GM12873 (cell line): Measurements from ENCODE around the gene CBX1.

ENCODE experiments used
- CTCF ChIP-seq: IDR thresholded peaks from 2 replicates; pipeline ENCODE4 v1.5.1; 2012; ENCODE audit warnings: low read depth, mild to moderate bottlenecking, moderate library complexity, low read length, control low read depth; ENCODE audit not compliant: insufficient read depth; ENCODE audit errors: missing control alignments

The CBX1 gene

GRCh38 chr17:48051706-48052486 lies 49.4 kb downstream of the CBX1 start:
- no peak for TF ChIP-seq CTCF

- no peak for TF ChIP-seq CTCF
These were observed 50.0 kb downstream of the CBX1 start for GRCh38 chr17:48051283-48051682.

- peak; percentile 27 for TF ChIP-seq CTCF
These were observed 52.7 kb downstream of the CBX1 start for GRCh38 chr17:48048384-48049126.

- TF ChIP-seq CTCF: no peak
These were observed 53.4 kb downstream of the CBX1 start, which contains the start of gene NFE2L1 for GRCh38 chr17:48047741-48048383. Gene NFE2L1 (plus strand): TSS chr17:48048359. CDS start chr17:48051119, 2,760 bp downstream.

DNA sequence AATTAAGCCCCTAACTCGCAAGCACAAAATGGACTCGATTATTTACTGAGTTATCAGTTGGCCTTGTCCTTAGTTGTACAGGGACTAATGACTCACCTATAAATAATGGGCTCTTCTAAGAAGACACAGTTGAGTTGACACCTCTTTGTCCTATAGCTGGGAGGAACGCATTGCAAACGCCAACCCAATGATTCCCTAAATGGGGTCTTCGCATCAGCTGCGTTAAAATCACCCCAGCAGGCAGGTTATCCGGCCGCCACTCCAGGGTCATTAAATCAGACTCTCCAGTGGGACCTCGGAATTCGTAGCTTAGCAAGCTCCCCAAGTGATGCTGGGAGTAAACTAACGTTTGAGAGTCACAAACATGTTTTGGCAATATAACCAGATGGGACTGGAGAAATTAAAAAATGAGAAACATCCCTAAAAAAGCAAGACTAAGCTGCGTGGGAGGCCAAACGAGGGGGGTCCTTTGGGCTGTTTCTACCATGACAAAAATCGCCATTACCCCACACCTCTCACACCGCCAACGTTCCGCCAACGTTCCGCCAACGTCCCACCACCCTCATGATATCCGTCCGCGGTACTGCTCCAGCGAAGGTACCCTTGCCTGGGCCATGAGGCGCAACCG lies 54.1 kb downstream of the CBX1 start:
- no peak for TF ChIP-seq CTCF

GRCh38 chr17:48046296-48046695 lies 55.0 kb downstream of the CBX1 start:
- TF ChIP-seq CTCF: no peak
